Peyer's patch (tissue), 4 donors: ENCODE measurements around the gene ZBTB46. TPM values are rescaled to one million over a fixed set of nuclear protein-coding genes. Genes with fewer than 3 reads are reported as not detected.
A peak's percentile ranks its signal among the peaks of the same experiment; 100 is the strongest.

Experiments used
- DNase-seq, 3 donors: peaks; one replicate each; pipeline ENCODE4 v3.0.0-alpha.2; 2017 to 2019
- H3K27ac ChIP-seq, 4 donors: fragments of 200-600 bp; sonication (generic); one replicate each; pipeline ENCODE4 v1.5.1; 2016 to 2019
- H3K27me3 ChIP-seq, 2 donors: fragments of 200-600 bp; sonication (generic); one replicate each; pipeline ENCODE4 v1.5.1; 2019
- H3K36me3 ChIP-seq, 3 donors: fragments of 200-600 bp; sonication (generic); one replicate each; pipeline ENCODE4 v1.5.1; 2016 to 2019
- H3K4me1 ChIP-seq, 4 donors: fragments of 200-600 bp; sonication (generic); one replicate each; pipeline ENCODE4 v1.5.1; 2016 to 2019
- H3K4me3 ChIP-seq, 4 donors: fragments of 200-600 bp; sonication (generic); 1 replicate in 3 of 4; 2 replicates in 1 of 4; pipeline ENCODE4 v1.5.1; 2016 to 2019; ENCODE audit warnings: mild to moderate bottlenecking in 1 of 4
- H3K9me3 ChIP-seq, 4 donors: fragments of 200-600 bp; sonication (generic); one replicate each; pipeline ENCODE4 v1.5.1; 2016 to 2019; ENCODE audit warnings: mild to moderate bottlenecking in 1 of 4
- POLR2A ChIP-seq, 2 donors: fragments of 450-650 bp; IDR thresholded peaks; one replicate each; pipeline ENCODE4 v1.5.1; 2017; ENCODE audit warnings: antibody characterized with exemption in 2 of 2, mild to moderate bottlenecking in 2 of 2, moderate library complexity in 2 of 2
- total RNA-seq, 4 donors: library from RNA; depleted of rRNA; stranded (reverse); fragments of >200 nt; gene quantifications; one replicate each; pipeline ENCODE4 v1.1.0, GENCODE V29; 2016
- TF ChIP-seq, protein P1 (sequence below), 6 experiments: fragments of 450-650 bp in 4 of 6; fragments of 200-600 bp in 2 of 6; sonication (generic) in 1 of 6; IDR thresholded peaks; one replicate each; pipeline ENCODE4 v1.5.1; 2017 to 2019; ENCODE audit warnings: antibody characterized with exemption in 6 of 6, mild to moderate bottlenecking in 3 of 6, moderate library complexity in 1 of 6

The ZBTB46 gene
- total RNA-seq, 4 donors from 2014 or later, result 1.9 to 33.0 (median 4.4) TPM

DNA sequence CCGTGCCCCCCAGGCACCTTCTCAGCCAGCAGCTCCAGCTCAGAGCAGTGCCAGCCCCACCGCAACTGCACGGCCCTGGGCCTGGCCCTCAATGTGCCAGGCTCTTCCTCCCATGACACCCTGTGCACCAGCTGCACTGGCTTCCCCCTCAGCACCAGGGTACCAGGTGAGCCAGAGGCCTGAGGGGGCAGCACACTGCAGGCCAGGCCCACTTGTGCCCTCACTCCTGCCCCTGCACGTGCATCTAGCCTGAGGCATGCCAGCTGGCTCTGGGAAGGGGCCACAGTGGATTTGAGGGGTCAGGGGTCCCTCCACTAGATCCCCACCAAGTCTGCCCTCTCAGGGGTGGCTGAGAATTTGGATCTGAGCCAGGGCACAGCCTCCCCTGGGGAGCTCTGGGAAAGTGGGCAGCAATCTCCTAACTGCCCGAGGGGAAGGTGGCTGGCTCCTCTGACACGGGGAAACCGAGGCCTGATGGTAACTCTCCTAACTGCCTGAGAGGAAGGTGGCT is 133.7 kb downstream of the ZBTB46 start:
- peaks cover 0 to 15% (median 0%) of the 10 kb centered on the region in 3 donors for H3K36me3 ChIP-seq
- H3K4me1 ChIP-seq, result peaks cover 9 to 42% (median 15%) of the 10 kb centered on the region in 4 donors
- H3K4me3 ChIP-seq, result peak overlapping the region in 2 of 4 donors; percentile 28 to 31
- TF ChIP-seq, protein P1, sequence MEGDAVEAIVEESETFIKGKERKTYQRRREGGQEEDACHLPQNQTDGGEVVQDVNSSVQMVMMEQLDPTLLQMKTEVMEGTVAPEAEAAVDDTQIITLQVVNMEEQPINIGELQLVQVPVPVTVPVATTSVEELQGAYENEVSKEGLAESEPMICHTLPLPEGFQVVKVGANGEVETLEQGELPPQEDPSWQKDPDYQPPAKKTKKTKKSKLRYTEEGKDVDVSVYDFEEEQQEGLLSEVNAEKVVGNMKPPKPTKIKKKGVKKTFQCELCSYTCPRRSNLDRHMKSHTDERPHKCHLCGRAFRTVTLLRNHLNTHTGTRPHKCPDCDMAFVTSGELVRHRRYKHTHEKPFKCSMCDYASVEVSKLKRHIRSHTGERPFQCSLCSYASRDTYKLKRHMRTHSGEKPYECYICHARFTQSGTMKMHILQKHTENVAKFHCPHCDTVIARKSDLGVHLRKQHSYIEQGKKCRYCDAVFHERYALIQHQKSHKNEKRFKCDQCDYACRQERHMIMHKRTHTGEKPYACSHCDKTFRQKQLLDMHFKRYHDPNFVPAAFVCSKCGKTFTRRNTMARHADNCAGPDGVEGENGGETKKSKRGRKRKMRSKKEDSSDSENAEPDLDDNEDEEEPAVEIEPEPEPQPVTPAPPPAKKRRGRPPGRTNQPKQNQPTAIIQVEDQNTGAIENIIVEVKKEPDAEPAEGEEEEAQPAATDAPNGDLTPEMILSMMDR (IDR thresholded peaks at IDR 0.05), result no peak
- no peak for TF ChIP-seq POLR2A (IDR thresholded peaks at IDR 0.05)
- H3K27ac ChIP-seq, result peak overlapping the region in 1 of 4 donors; percentile 52
- H3K9me3 ChIP-seq, result no peaks in the 10 kb centered on the region
- no peaks in the 10 kb centered on the region for H3K27me3 ChIP-seq
- no peak for DNase-seq

GRCh38 chr20:63696628-63697356 is 134.3 kb downstream of the ZBTB46 start, which contains the start of gene TNFRSF6B:
TNFRSF6B (plus strand) TSS chr20:63696652; CDS start chr20:63696768, 116 bp downstream.
- TF ChIP-seq, protein P1 (IDR thresholded peaks at IDR 0.05), result no peak
- no peak for TF ChIP-seq POLR2A (IDR thresholded peaks at IDR 0.05)
- peak within 1 kb of the TSS in 2 of 4 donors; percentile 12 to 52 for H3K27ac ChIP-seq

DNA sequence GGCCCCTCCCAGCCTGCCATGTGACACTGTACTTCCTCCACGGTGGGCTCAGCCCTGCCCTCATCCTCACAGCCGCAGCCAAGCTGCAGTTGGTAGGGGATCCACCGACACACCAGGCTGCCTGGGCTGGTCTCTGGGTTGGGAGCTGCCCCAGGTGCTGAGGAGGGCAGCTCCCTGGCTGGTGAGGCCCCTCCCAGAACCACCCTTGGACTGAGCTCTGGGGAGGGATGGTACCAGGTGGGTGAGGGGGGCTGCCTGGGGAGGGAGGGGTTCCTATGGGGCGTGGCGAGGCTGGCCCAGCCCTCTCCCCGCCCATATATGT is 134.8 kb downstream of the ZBTB46 start:
- Histone ChIP-seq H3K9me3 (no peaks in the 10 kb centered on the region), H3K36me3 (peaks cover 0 to 14% (median 0%) of the 10 kb centered on the region in 3 donors), H3K4me3 (peak overlapping the region in 3 of 4 donors; percentile 28 to 38 (median 31)), H3K4me1 (peaks cover 9 to 52% (median 15%) of the 10 kb centered on the region in 4 donors), H3K27me3 (no peaks in the 10 kb centered on the region), H3K27ac (peak overlapping the region in 1 of 4 donors; percentile 12)
- peak in 1 of 3 donors; percentile 69 for DNase-seq
- no peak for TF ChIP-seq POLR2A (IDR thresholded peaks at IDR 0.05)

More at GRCh38 chr20:63696628-63697356, 134.3 kb downstream of the ZBTB46 start, which contains the start of gene TNFRSF6B:
- peak within 1 kb of the TSS in 3 of 4 donors; percentile 28 to 38 (median 31) for H3K4me3 ChIP-seq
- H3K27me3 ChIP-seq, result no peaks in the 10 kb centered on the region
- H3K9me3 ChIP-seq, result no peaks in the 10 kb centered on the region
- H3K4me1 ChIP-seq, result peaks cover 9 to 48% (median 15%) of the 10 kb centered on the region in 4 donors
- peak in 1 of 3 donors; percentile 56 for DNase-seq
- H3K36me3 ChIP-seq, result peaks cover 0 to 15% (median 0%) of the 10 kb centered on the region in 3 donors

DNA sequence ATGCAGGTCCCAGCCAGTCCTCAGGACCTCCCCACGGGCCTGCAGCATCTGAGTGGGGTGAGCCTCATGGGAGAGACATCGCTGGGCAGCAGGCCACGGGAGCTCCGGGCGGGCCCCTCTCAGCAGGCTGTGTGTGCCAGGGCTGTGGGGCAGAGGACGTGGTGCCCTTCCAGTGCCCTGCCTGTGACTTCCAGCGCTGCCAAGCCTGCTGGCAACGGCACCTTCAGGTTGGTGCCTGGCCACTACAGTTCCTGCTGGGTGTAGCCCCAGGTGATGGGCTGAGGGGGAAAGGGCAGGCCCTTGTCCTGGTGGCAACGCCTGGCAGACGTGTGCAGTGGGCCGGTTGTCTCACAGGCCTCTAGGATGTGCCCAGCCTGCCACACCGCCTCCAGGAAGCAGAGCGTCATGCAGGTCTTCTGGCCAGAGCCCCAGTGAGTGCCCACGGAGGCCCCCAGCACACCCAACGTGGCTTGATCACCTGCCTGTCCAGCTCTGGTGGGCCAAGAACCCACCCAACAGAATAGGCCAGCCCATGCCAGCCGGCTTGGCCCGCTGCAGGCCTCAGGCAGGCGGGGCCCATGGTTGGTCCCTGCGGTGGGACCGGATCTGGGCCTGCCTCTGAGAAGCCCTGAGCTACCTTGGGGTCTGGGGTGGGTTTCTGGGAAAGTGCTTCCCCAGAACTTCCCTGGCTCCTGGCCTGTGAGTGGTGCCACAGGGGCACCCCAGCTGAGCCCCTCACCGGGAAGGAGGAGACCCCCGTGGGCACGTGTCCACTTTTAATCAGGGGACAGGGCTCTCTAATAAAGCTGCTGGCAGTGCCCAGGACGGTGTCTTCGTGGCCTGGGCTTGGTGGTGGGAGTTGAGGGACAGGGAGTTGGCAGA is 135.4 kb downstream of the ZBTB46 start:
- H3K27ac ChIP-seq, result no peak overlapping the region
- DNase-seq, result peak in 1 of 3 donors; percentile 51
- no peak for TF ChIP-seq POLR2A (IDR thresholded peaks at IDR 0.05)
- TF ChIP-seq, protein P1 (IDR thresholded peaks at IDR 0.05), result no peak
- peaks cover 0 to 12% (median 0%) of the 10 kb centered on the region in 3 donors for H3K36me3 ChIP-seq
- H3K4me3 ChIP-seq, result no peak overlapping the region
- H3K27me3 ChIP-seq, result no peaks in the 10 kb centered on the region
- H3K9me3 ChIP-seq, result no peaks in the 10 kb centered on the region
- H3K4me1 ChIP-seq, result peaks cover 9 to 58% (median 15%) of the 10 kb centered on the region in 4 donors

GRCh38 chr20:63694584-63695423 is 136.3 kb downstream of the ZBTB46 start:
- Histone ChIP-seq H3K36me3 (peaks cover 0 to 12% (median 0%) of the 10 kb centered on the region in 3 donors), H3K4me1 (peaks cover 9 to 63% (median 15%) of the 10 kb centered on the region in 4 donors), H3K27ac (no peak overlapping the region), H3K4me3 (no peak overlapping the region), H3K27me3 (no peaks in the 10 kb centered on the region), H3K9me3 (no peaks in the 10 kb centered on the region)
- TF ChIP-seq, protein P1 (IDR thresholded peaks at IDR 0.05), result no peak
- TF ChIP-seq POLR2A (IDR thresholded peaks at IDR 0.05), result no peak
- peak in 1 of 3 donors; percentile 48 for DNase-seq
